Right lobe of liver (tissue), 6 donors: ENCODE data around the gene ITGA2. TPM values are rescaled to one million over a fixed set of nuclear protein-coding genes. Genes with fewer than 3 reads are reported as not detected.
"Not testable (repeated sequence)": the region's sequence is repeated elsewhere in the genome, so short reads cannot be mapped to it uniquely, and the experiment has no call there.

ENCODE experiments used
- ATAC-seq, 4 donors: fragments of 200-7000 bp; cut with Tn5 transposase; one replicate each; pipeline ENCODE4 v1.9.1; 2020; ENCODE audit warnings: mild to moderate bottlenecking in 4 of 4, moderate library complexity in 4 of 4
- DNase-seq, 3 donors: peaks; one replicate each; pipeline ENCODE4 v3.0.0-alpha.2; 2020
- H3K27ac ChIP-seq, 3 donors: fragments of 200-600 bp; one replicate each; pipeline ENCODE4 v1.8.0; 2022
- H3K27me3 ChIP-seq, 2 donors: fragments of 200-600 bp; one replicate each; pipeline ENCODE4 v1.8.0; 2022
- H3K36me3 ChIP-seq, 4 donors: fragments of 200-600 bp; sonication (generic) in 1 of 4; one replicate each; pipeline versions ENCODE4 v1.5.1 to v1.8.0; 2017 to 2022; ENCODE audit warnings: control low read depth in 1 of 4
- H3K4me1 ChIP-seq, 4 donors: fragments of 200-600 bp; sonication (generic) in 1 of 4; one replicate each; pipeline versions ENCODE4 v1.5.1 to v1.8.0; 2017 to 2022; ENCODE audit warnings: control low read depth in 1 of 4
- H3K4me3 ChIP-seq, 3 donors: fragments of 200-600 bp; one replicate each; pipeline ENCODE4 v1.8.0; 2022
- H3K9me3 ChIP-seq, 4 donors: fragments of 200-600 bp; sonication (generic) in 1 of 4; one replicate each; pipeline versions ENCODE4 v1.5.1 to v1.8.0; 2017 to 2022; ENCODE audit warnings: control low read depth in 1 of 4
- CTCF ChIP-seq, 4 donors: fragments of 200-600 bp in 3 of 4; fragments of 450-650 bp in 1 of 4; IDR thresholded peaks; one replicate each; pipeline versions ENCODE4 v1.5.1 to v1.8.0; 2016 to 2022; ENCODE audit warnings: antibody characterized with exemption in 4 of 4, mild to moderate bottlenecking in 2 of 4
- POLR2A ChIP-seq: fragments of 450-650 bp; IDR thresholded peaks from one replicate; pipeline ENCODE4 v1.6.1; 2017; ENCODE audit warnings: antibody characterized with exemption, mild to moderate bottlenecking
- WGBS: methylation state at CpG from one replicate; pipeline ENCODE4 v1.1.6; 2018; ENCODE audit warnings: low coverage, low lambda C conversion rate; ENCODE audit not compliant: insufficient coverage; ENCODE audit errors: missing lambda C conversion rate; 5-methylcytosine and 5-hydroxymethylcytosine counted together
- intact Hi-C, 2 donors: fragments of 100-400 bp; cut with DNase I; formaldehyde crosslinking; loops; one replicate each; pipeline versions ENCODE4 v1.11.2 to v1.14.1; 2022
- total RNA-seq, 6 experiments: library from RNA; depleted of rRNA in 2 of 6; stranded (reverse); fragments of >200 nt in 2 of 6; fragmentation: NEBNext Ultra II Directional in 3 of 6; extraction: Animal tissue kit (Norgen Biotek cat#: 25700) in 3 of 6; gene quantifications; one replicate each; pipeline versions ENCODE4 v1.1.0 to v1.2.4, GENCODE V29; 2016 to 2023
- donor health status: DM: no; HTN: yes; CAD: no.
- donor health status: DM: no; HTN: no; CAD: no.
- donor health status: DM: no; HTN: no; CAD: no.
- donor health status: DM: no; HTN: yes; CAD: no.
- donor health status: DM: no; HTN: yes; CAD: no.

The ITGA2 gene
- total RNA-seq, 6 experiments from 2014 or later, result 0.11 to 1.6 (median 0.40) TPM

GRCh38 chr5:53110156-53110555 is 121.0 kb downstream of the ITGA2 start:
- peaks cover 0 to 18% (median 9%) of the 10 kb centered on the region in 4 donors for H3K4me1 ChIP-seq
- ATAC-seq (peak in 3 of 4 donors; percentile 1 to 2 (median 1)), DNase-seq (no peak)
- no peaks in the 10 kb centered on the region for H3K36me3 ChIP-seq
- 4% methylated on average over 6 of the region's 6 CpGs for WGBS
- H3K27ac ChIP-seq, result peak overlapping the region; percentile 77 to 93 (median 87)
- no peaks in the 10 kb centered on the region for H3K27me3 ChIP-seq
- H3K4me3 ChIP-seq, result peak overlapping the region; percentile 56 to 73 (median 56)
- intact Hi-C loops, result no loop called here
- TF ChIP-seq POLR2A (no peak), CTCF (IDR thresholded peaks at IDR 0.05) (no peak)
- H3K9me3 ChIP-seq, result no peaks in the 10 kb centered on the region

- no peak for ATAC-seq
- 100% methylated on average over 1 of the region's 1 CpG for WGBS
- intact Hi-C loops, result no loop called here
- DNase-seq, result no peak
- Histone ChIP-seq H3K4me1 (peaks cover 0 to 18% (median 9%) of the 10 kb centered on the region in 4 donors), H3K4me3 (no peak overlapping the region), H3K27me3 (no peaks in the 10 kb centered on the region), H3K36me3 (no peaks in the 10 kb centered on the region), H3K9me3 (no peaks in the 10 kb centered on the region), H3K27ac (no peak overlapping the region)
- no peak for TF ChIP-seq POLR2A
Observed at GRCh38 chr5:53111139-53111538, 122.0 kb downstream of the ITGA2 start.

- Histone ChIP-seq H3K4me1 (peaks cover 0 to 18% (median 9%) of the 10 kb centered on the region in 4 donors), H3K27ac (peak overlapping the region in 2 of 3 donors; percentile 42 to 71)
- H3K27me3 ChIP-seq, DNase-seq, ATAC-seq, H3K9me3 ChIP-seq, H3K4me3 ChIP-seq, H3K36me3 ChIP-seq, intact Hi-C loops: not testable (repeated sequence)
- WGBS, result 73% methylated on average over 4 of the region's 6 CpGs
Observed at GRCh38 chr5:53112307-53112706, 123.2 kb downstream of the ITGA2 start.

- 61% methylated on average over 3 of the region's 3 CpGs for WGBS
Observed at GRCh38 chr5:53112909-53113308, 123.8 kb downstream of the ITGA2 start.

GRCh38 chr5:53113947-53114346 is 124.8 kb downstream of the ITGA2 start:
- TF ChIP-seq POLR2A (no peak), CTCF (IDR thresholded peaks at IDR 0.05) (no peak)

More at GRCh38 chr5:53112909-53113308, 123.8 kb downstream of the ITGA2 start:
- ATAC-seq, result peak; percentile 41 to 67 (median 56)
- TF ChIP-seq POLR2A (no peak), CTCF (IDR thresholded peaks at IDR 0.05) (no peak)
- Histone ChIP-seq H3K27ac (peak overlapping the region in 2 of 3 donors; percentile 42 to 71), H3K9me3 (no peaks in the 10 kb centered on the region), H3K27me3 (no peaks in the 10 kb centered on the region), H3K4me1 (peaks cover 0 to 17% (median 6%) of the 10 kb centered on the region in 4 donors), H3K36me3 (no peaks in the 10 kb centered on the region), H3K4me3 (no peak overlapping the region)
- peak in 1 of 3 donors; percentile 69 for DNase-seq
- intact Hi-C loops, result no loop called here

GRCh38 chr5:53114988-53115387 is 125.8 kb downstream of the ITGA2 start:
- Histone ChIP-seq H3K9me3 (no peaks in the 10 kb centered on the region), H3K27ac (no peak overlapping the region), H3K4me1 (peaks cover 0 to 9% (median 2%) of the 10 kb centered on the region in 4 donors), H3K4me3 (no peak overlapping the region), H3K27me3 (no peaks in the 10 kb centered on the region), H3K36me3 (no peaks in the 10 kb centered on the region)
- ATAC-seq (no peak), DNase-seq (no peak)
- TF ChIP-seq POLR2A (no peak), CTCF (IDR thresholded peaks at IDR 0.05) (peak in 2 of 4 donors; percentile 9 to 17)
- intact Hi-C loops, result no loop called here

More at GRCh38 chr5:53113947-53114346, 124.8 kb downstream of the ITGA2 start:
- Histone ChIP-seq H3K27ac (no peak overlapping the region), H3K4me3 (no peak overlapping the region), H3K9me3 (no peaks in the 10 kb centered on the region), H3K4me1 (peaks cover 0 to 9% (median 2%) of the 10 kb centered on the region in 4 donors), H3K36me3 (no peaks in the 10 kb centered on the region), H3K27me3 (no peaks in the 10 kb centered on the region)
- DNase-seq (no peak), ATAC-seq (no peak)
- intact Hi-C loops, result no loop called here
- 76% methylated on average over 2 of the region's 9 CpGs for WGBS
